Breast epithelium (tissue), 3 donors: ENCODE results near the gene ZBTB5.
"Not testable (repeated sequence)": the region's sequence is repeated elsewhere in the genome, so short reads cannot be mapped to it uniquely, and the experiment has no call there.

Source experiments
- CTCF ChIP-seq, 3 donors: fragments of 450-650 bp; IDR thresholded peaks; one replicate each; pipeline ENCODE4 v1.5.1; 2016 to 2017; ENCODE audit warnings: antibody characterized with exemption in 3 of 3, mild to moderate bottlenecking in 3 of 3, moderate library complexity in 3 of 3
- POLR2A ChIP-seq: fragments of 450-650 bp; IDR thresholded peaks from one replicate; pipeline ENCODE4 v1.6.1; 2016; ENCODE audit warnings: antibody characterized with exemption, mild to moderate bottlenecking, moderate library complexity

- not testable (repeated sequence) for TF ChIP-seq CTCF (IDR thresholded peaks at IDR 0.05); POLR2A
Observed at GRCh38 chr9:37510053-37510452, 44.8 kb upstream of the ZBTB5 start.
